Measurements from ENCODE around the gene FNBP1.

DNA sequence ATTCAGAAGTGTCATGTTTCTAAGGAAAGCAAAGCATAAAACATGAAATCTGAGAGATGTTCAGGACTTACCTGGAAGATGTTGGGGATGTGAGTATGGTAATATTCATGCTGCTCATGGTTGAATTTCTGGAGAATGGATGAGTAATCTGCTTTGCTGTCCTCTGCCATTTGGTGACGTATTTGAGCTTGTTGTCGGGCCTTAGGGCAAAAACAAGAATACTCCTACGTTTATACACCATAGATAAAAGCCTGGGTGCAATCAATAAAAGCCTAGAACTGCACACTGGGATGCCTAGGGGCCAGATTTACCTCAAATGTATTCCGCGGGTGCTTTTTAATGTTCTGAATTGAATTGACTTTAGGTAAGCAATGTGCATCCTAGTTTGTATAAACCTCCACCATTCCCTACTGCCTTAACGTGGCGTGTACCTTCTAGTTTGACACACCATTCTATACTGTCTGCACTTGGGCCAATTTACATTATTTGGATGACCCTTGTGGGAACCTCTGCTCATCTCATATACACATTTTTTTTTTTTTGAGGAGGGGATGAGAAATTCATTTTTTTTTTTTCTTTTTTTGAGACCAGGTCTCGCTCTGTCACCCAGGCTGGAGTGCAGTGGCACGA, 113.4 kb downstream of the FNBP1 start:
- no peak for TF ChIP-seq MAFK (IDR thresholded peaks at IDR 0.05; ENCODE audit: low read depth, low read length)
- TF ChIP-seq, protein P1, sequence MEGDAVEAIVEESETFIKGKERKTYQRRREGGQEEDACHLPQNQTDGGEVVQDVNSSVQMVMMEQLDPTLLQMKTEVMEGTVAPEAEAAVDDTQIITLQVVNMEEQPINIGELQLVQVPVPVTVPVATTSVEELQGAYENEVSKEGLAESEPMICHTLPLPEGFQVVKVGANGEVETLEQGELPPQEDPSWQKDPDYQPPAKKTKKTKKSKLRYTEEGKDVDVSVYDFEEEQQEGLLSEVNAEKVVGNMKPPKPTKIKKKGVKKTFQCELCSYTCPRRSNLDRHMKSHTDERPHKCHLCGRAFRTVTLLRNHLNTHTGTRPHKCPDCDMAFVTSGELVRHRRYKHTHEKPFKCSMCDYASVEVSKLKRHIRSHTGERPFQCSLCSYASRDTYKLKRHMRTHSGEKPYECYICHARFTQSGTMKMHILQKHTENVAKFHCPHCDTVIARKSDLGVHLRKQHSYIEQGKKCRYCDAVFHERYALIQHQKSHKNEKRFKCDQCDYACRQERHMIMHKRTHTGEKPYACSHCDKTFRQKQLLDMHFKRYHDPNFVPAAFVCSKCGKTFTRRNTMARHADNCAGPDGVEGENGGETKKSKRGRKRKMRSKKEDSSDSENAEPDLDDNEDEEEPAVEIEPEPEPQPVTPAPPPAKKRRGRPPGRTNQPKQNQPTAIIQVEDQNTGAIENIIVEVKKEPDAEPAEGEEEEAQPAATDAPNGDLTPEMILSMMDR (IDR thresholded peaks at IDR 0.05; ENCODE audit: control extremely low read depth in 1 of 3, insufficient read depth in 1 of 3, low read depth in 1 of 3, low read length in 3 of 3), result no peak
- TF ChIP-seq KDM1A (IDR thresholded peaks at IDR 0.05; ENCODE audit: borderline replicate concordance, low read length), result no peak
- TF ChIP-seq POLR2A (IDR thresholded peaks at IDR 0.05; ENCODE audit: control extremely low read depth in 1 of 2, low read depth in 2 of 2, low read length in 2 of 2), result no peak
- TF ChIP-seq, protein P2, sequence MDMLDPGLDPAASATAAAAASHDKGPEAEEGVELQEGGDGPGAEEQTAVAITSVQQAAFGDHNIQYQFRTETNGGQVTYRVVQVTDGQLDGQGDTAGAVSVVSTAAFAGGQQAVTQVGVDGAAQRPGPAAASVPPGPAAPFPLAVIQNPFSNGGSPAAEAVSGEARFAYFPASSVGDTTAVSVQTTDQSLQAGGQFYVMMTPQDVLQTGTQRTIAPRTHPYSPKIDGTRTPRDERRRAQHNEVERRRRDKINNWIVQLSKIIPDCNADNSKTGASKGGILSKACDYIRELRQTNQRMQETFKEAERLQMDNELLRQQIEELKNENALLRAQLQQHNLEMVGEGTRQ (IDR thresholded peaks at IDR 0.05; ENCODE audit: low read length), result no peak
- TF ChIP-seq, protein P3, sequence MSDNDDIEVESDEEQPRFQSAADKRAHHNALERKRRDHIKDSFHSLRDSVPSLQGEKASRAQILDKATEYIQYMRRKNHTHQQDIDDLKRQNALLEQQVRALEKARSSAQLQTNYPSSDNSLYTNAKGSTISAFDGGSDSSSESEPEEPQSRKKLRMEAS (IDR thresholded peaks at IDR 0.05), result no peak
- TF ChIP-seq CEBPB (IDR thresholded peaks at IDR 0.05; ENCODE audit: low read depth, low read length), result no peak
- TF ChIP-seq, protein P4, sequence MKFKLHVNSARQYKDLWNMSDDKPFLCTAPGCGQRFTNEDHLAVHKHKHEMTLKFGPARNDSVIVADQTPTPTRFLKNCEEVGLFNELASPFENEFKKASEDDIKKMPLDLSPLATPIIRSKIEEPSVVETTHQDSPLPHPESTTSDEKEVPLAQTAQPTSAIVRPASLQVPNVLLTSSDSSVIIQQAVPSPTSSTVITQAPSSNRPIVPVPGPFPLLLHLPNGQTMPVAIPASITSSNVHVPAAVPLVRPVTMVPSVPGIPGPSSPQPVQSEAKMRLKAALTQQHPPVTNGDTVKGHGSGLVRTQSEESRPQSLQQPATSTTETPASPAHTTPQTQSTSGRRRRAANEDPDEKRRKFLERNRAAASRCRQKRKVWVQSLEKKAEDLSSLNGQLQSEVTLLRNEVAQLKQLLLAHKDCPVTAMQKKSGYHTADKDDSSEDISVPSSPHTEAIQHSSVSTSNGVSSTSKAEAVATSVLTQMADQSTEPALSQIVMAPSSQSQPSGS (IDR thresholded peaks at IDR 0.05; ENCODE audit: low read length), result no peak
- TF ChIP-seq GTF2F1 (IDR thresholded peaks at IDR 0.05; ENCODE audit: borderline replicate concordance, low read depth, low read length), result no peak
- TF ChIP-seq CHD2 (IDR thresholded peaks at IDR 0.05; ENCODE audit: low read length), result no peak
- no peak for TF ChIP-seq FOSL1 (IDR thresholded peaks at IDR 0.05; ENCODE audit: insufficient read depth, low read depth, low read length)
- TF ChIP-seq EGR1 (IDR thresholded peaks at IDR 0.05; ENCODE audit: borderline replicate concordance, low read depth, low read length), result no peak
